GM21390 (cell line): Measurements from ENCODE around the gene UBE4A.

Experiments
- ATAC-seq: cut with Tn5 transposase; IDR thresholded peaks from one replicate; pipeline ENCODE4 v1.9.1; 2021; ENCODE audit not compliant: unreplicated experiment

The UBE4A gene

GRCh38 chr11:118435893-118436624 is 76.7 kb downstream of the UBE4A start, which contains the start of gene KMT2A:
TSS of gene KMT2A (plus strand) at chr11:118436492. CDS start at chr11:118436513, 21 bp downstream.
- ATAC-seq, result peak; percentile 42

- peak; percentile 9 for ATAC-seq
Measured at GRCh38 chr11:118436639-118437207, 77.3 kb downstream of the UBE4A start.

GRCh38 chr11:118437208-118438125 is 78.1 kb downstream of the UBE4A start:
- ATAC-seq, result no peak

- no peak for ATAC-seq
Measured at GRCh38 chr11:118438314-118438931, 79.0 kb downstream of the UBE4A start.

- no peak for ATAC-seq
Measured at GRCh38 chr11:118439646-118440045, 80.2 kb downstream of the UBE4A start.

GRCh38 chr11:118441770-118442275 is 82.4 kb downstream of the UBE4A start:
- ATAC-seq, result no peak

- ATAC-seq, result no peak
Measured at GRCh38 chr11:118442301-118442700, 82.9 kb downstream of the UBE4A start.

- ATAC-seq, result no peak
Measured at GRCh38 chr11:118442908-118443589, 83.6 kb downstream of the UBE4A start.

- no peak for ATAC-seq
Measured at GRCh38 chr11:118443590-118444218, 84.3 kb downstream of the UBE4A start.

- ATAC-seq, result no peak
Measured at GRCh38 chr11:118447423-118447822, 88.0 kb downstream of the UBE4A start.

GRCh38 chr11:118448294-118448693 is 88.9 kb downstream of the UBE4A start:
- ATAC-seq, result peak; percentile 88
